ENCODE data around the gene BCAN. TPM values are rescaled to one million over a fixed set of nuclear protein-coding genes. Genes with fewer than 3 reads are reported as not detected.

BCAN gene
- total RNA-seq, 2 experiments from 2014 or later = not detected

- H3K4me1 ChIP-seq (ENCODE audit: insufficient read depth, low read length) = peaks cover 35% of the 10 kb centered on the region
- no peak for ATAC-seq (ENCODE audit: poor library complexity)
- no peak overlapping the region for H3K4me3 ChIP-seq (ENCODE audit: low read length)
- no peaks in the 10 kb centered on the region for H3K36me3 ChIP-seq (ENCODE audit: insufficient read depth, low read length)
- intact Hi-C loops (cut with DNase I, micrococcal nuclease) = no loop called here
- Mint-ChIP-seq H3K4me3 (peak overlapping the region; percentile 38), H3K9me3 (no peaks in the 10 kb centered on the region), H3K27ac (peak overlapping the region; percentile 77), H3K27me3 (peaks cover 21% of the 10 kb centered on the region), H3K36me3 (ENCODE audit: low read depth) (no peaks in the 10 kb centered on the region), H3K4me1 (ENCODE audit: low read depth) (peaks cover 32% of the 10 kb centered on the region)
- ChIA-PET CTCF (interaction anchor here (4.2 to 4.6 kb wide), 2 partner anchors 18 to 19 kb away, joined by 43 to 51 read pairs; partner anchors contain the start of genes ISG20L2 and METTL25B), POLR2A (interaction anchor here (0.8 to 1.2 kb wide), 2 partner anchors 18 to 30 kb away, joined by 3 to 4 read pairs; no protein-coding TSS in a partner anchor)
- no peak for TF ChIP-seq CTCF (IDR thresholded peaks at IDR 0.05)
- no peak for DNase-seq
- H3K9me3 ChIP-seq (ENCODE audit: control insufficient read depth in 1 of 2, insufficient read depth in 1 of 2, low read length in 2 of 2) = no peaks in the 10 kb centered on the region
- peaks cover 17 to 18% of the 10 kb centered on the region in 2 experiments for H3K27me3 ChIP-seq (ENCODE audit: control insufficient read depth in 1 of 2, insufficient read depth in 2 of 2, low read length in 2 of 2)
- no peak overlapping the region for H3K27ac ChIP-seq (ENCODE audit: low read depth in 1 of 2, low read length in 2 of 2)
Measured at GRCh38 chr1:156708218-156708661, 66.3 kb downstream of the BCAN start.

GRCh38 chr1:156709031-156709430 lies 67.1 kb downstream of the BCAN start:
- peaks cover 9 to 12% of the 10 kb centered on the region in 2 experiments for H3K27me3 ChIP-seq (ENCODE audit: control insufficient read depth in 1 of 2, insufficient read depth in 2 of 2, low read length in 2 of 2)
- no peak overlapping the region for H3K4me3 ChIP-seq (ENCODE audit: low read length)
- no peaks in the 10 kb centered on the region for H3K36me3 ChIP-seq (ENCODE audit: insufficient read depth, low read length)
- ChIA-PET POLR2A (interaction anchor here (0.8 kb wide), 1 partner anchor 31 kb away, joined by 3 read pairs; no protein-coding TSS in a partner anchor), CTCF (no interaction called here)
- TF ChIP-seq CTCF (IDR thresholded peaks at IDR 0.05) = no peak
- H3K27ac Mint-ChIP-seq = no peak overlapping the region
- no peaks in the 10 kb centered on the region for H3K9me3 ChIP-seq (ENCODE audit: control insufficient read depth in 1 of 2, insufficient read depth in 1 of 2, low read length in 2 of 2)
- peaks cover 13% of the 10 kb centered on the region for H3K27me3 Mint-ChIP-seq
- no peaks in the 10 kb centered on the region for H3K36me3 Mint-ChIP-seq (ENCODE audit: low read depth)
- H3K4me1 ChIP-seq (ENCODE audit: insufficient read depth, low read length) = peaks cover 35% of the 10 kb centered on the region
- no peak overlapping the region for H3K4me3 Mint-ChIP-seq
- no peak for ATAC-seq (ENCODE audit: poor library complexity)
- no peak overlapping the region for H3K27ac ChIP-seq (ENCODE audit: low read depth in 1 of 2, low read length in 2 of 2)
- no peaks in the 10 kb centered on the region for H3K9me3 Mint-ChIP-seq
- no peak for DNase-seq
- intact Hi-C loops (cut with DNase I, micrococcal nuclease) = no loop called here
- peaks cover 29% of the 10 kb centered on the region for H3K4me1 Mint-ChIP-seq (ENCODE audit: low read depth)

Other genes with a start within 250 kb of the BCAN start
- 100 to 1,000 TPM; 155 to 162 TPM for gene MEF2D, start 141.3 kb upstream of the BCAN start, total RNA-seq
- not detected for gene IQGAP3, start 69.6 kb upstream of the BCAN start, total RNA-seq
- gene TTC24, start 62.4 kb upstream of the BCAN start, total RNA-seq = 1 to 10 TPM; 5.7 to 8.1 TPM
- 10 to 100 TPM; 23.3 to 27.8 TPM for gene NAXE, start 50.3 kb upstream of the BCAN start, total RNA-seq
- gene GPATCH4, start 40.6 kb upstream of the BCAN start, total RNA-seq = 10 to 100 TPM; 35.3 to 36.3 TPM
- under 1 TPM; 0.44 to 0.56 TPM for gene HAPLN2, start 22.7 kb upstream of the BCAN start, total RNA-seq
- gene NES, start 35.3 kb downstream of the BCAN start, total RNA-seq = not detected
- gene CRABP2, start 63.5 kb downstream of the BCAN start, total RNA-seq = 1 to 10 TPM; 3.2 to 4.2 TPM
- 10 to 100 TPM; 10.6 to 12.0 TPM for gene METTL25B, start 86.4 kb downstream of the BCAN start, total RNA-seq
- gene ISG20L2, start 86.6 kb downstream of the BCAN start, total RNA-seq = 10 to 100 TPM; 44.2 to 50.9 TPM
- gene MRPL24, start 99.0 kb downstream of the BCAN start, total RNA-seq = 10 to 100 TPM; 11.7 to 11.9 TPM
- 10 to 100 TPM; 60.8 TPM for gene HDGF, start 109.6 kb downstream of the BCAN start, total RNA-seq
- 10 to 100 TPM; 49.5 to 50.0 TPM for gene PRCC, start 125.4 kb downstream of the BCAN start, total RNA-seq
- gene SH2D2A, start 174.7 kb downstream of the BCAN start, total RNA-seq = 10 to 100 TPM; 51.6 to 51.8 TPM
- not detected for gene INSRR, start 217.0 kb downstream of the BCAN start, total RNA-seq
- gene NTRK1, start 218.7 kb downstream of the BCAN start, total RNA-seq = under 1 TPM; 0.42 to 0.52 TPM